ENCODE data around the gene SPTY2D1. TPM values are rescaled to one million over a fixed set of nuclear protein-coding genes. Genes with fewer than 3 reads are reported as not detected.
A peak's percentile ranks its signal among the peaks of the same experiment; 100 is the strongest.

Gene SPTY2D1
- total and polyA plus RNA-seq, 4 donors: 3.0 to 11.8 (median 7.3) TPM

GRCh38 chr11:18588297-18589252 is 45.6 kb downstream of the SPTY2D1 start, which contains the start of gene UEVLD:
Gene UEVLD, minus strand, starts transcription at chr11:18588734. Its CDS starts 80 bp downstream, at chr11:18588654.
- WGBS: under 1% methylated on average over 50 of the region's 50 CpGs
- Histone ChIP-seq H3K9me3 (ENCODE audit: control insufficient read depth in 4 of 4, low read length in 3 of 4) (no peaks in the 10 kb centered on the region), H3K27me3 (ENCODE audit: control insufficient read depth in 4 of 4, insufficient read depth in 4 of 4, low read length in 3 of 4) (no peaks in the 10 kb centered on the region), H3K4me3 (ENCODE audit: low read depth in 1 of 3, low read length in 3 of 3) (peak within 1 kb of the TSS; percentile 78 to 92 (median 90)), H3K36me3 (ENCODE audit: control insufficient read depth in 4 of 4, insufficient read depth in 3 of 4, low read depth in 1 of 4, low read length in 3 of 4) (peaks cover 0 to 2% (median 0%) of the 10 kb centered on the region in 4 donors), H3K9ac (ENCODE audit: low read depth in 1 of 2, low read length in 2 of 2) (peak within 1 kb of the TSS; percentile 83 to 84), H3K27ac (ENCODE audit: low read depth in 1 of 2, low read length in 2 of 2) (peak within 1 kb of the TSS; percentile 62 to 65), H3K4me1 (ENCODE audit: control insufficient read depth in 4 of 4, insufficient read depth in 4 of 4, low read length in 3 of 4) (peaks cover 0 to 18% (median 11%) of the 10 kb centered on the region in 4 donors)
- peak; percentile 81 for DNase-seq (ENCODE audit: low spot score)
- TF ChIP-seq YY1 (IDR thresholded peaks at IDR 0.05): peak; percentile 92
- peak; percentile 84 for TF ChIP-seq SP1 (IDR thresholded peaks at IDR 0.05)
- no peak for TF ChIP-seq FOXA2 (IDR thresholded peaks at IDR 0.05)
- peak; percentile 54 to 55 for TF ChIP-seq EGR1 (IDR thresholded peaks at IDR 0.05; ENCODE audit: low read depth in 2 of 2)
- TF ChIP-seq NR2F2 (IDR thresholded peaks at IDR 0.05): peak; percentile 89
- TF ChIP-seq ZBTB33 (IDR thresholded peaks at IDR 0.05): peak; percentile 96
- peak; percentile 87 for TF ChIP-seq REST (IDR thresholded peaks at IDR 0.05)
- no peak for TF ChIP-seq HNF4G (IDR thresholded peaks at IDR 0.05)
- TF ChIP-seq CTCF (IDR thresholded peaks at IDR 0.05; ENCODE audit: low read depth, low read length, missing input control): no peak
- TF ChIP-seq, protein P1, sequence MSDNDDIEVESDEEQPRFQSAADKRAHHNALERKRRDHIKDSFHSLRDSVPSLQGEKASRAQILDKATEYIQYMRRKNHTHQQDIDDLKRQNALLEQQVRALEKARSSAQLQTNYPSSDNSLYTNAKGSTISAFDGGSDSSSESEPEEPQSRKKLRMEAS (IDR thresholded peaks at IDR 0.05): peak; percentile 97
- TF ChIP-seq ATF3 (IDR thresholded peaks at IDR 0.05): peak; percentile 25
- peak; percentile 17 for TF ChIP-seq FOXA1 (IDR thresholded peaks at IDR 0.05)
- TF ChIP-seq TAF1 (conservative IDR thresholded peaks at IDR 0.05): peak; percentile 21
- peak; percentile 72 to 79 for TF ChIP-seq RXRA (IDR thresholded peaks at IDR 0.05)
- TF ChIP-seq RAD21 (IDR thresholded peaks at IDR 0.05): peak; percentile 56 to 64
- TF ChIP-seq JUND (IDR thresholded peaks at IDR 0.05): no peak
- peak; percentile 57 to 63 for TF ChIP-seq HNF4A (conservative IDR thresholded peaks at IDR 0.05)
- TF ChIP-seq GABPA (IDR thresholded peaks at IDR 0.05 in 1 of 2, conservative IDR thresholded peaks at IDR 0.05 in 1 of 2): peak; percentile 32 to 89
